K562 (cell line): ENCODE results near the gene MET. TPM values are rescaled to one million over a fixed set of nuclear protein-coding genes. Genes with fewer than 3 reads are reported as not detected.

ENCODE experiments used
- BRF1 ChIP-seq: IDR thresholded peaks from 3 replicates; pipeline ENCODE4 v1.6.1; 2011; ENCODE audit warnings: borderline replicate concordance, mild to moderate bottlenecking; ENCODE audit not compliant: insufficient read length; ENCODE audit errors: extremely low read depth
- JUND ChIP-seq, 2 experiments: IDR thresholded peaks; 2 replicates in 1 of 2; 3 replicates in 1 of 2; pipeline ENCODE4 v1.6.1; 2011; ENCODE audit warnings: borderline replicate concordance in 2 of 2, low read depth in 2 of 2, low read length in 2 of 2, improper control_type of control experiment in 1 of 2, missing biosample characterization in 1 of 2, missing genetic modification characterization in 1 of 2, missing genetic modification reagents in 1 of 2
- MNT ChIP-seq, 2 experiments: fragments of 450-650 bp; conservative IDR thresholded peaks; 2 replicates each; pipeline ENCODE4 v1.6.1; 2017; ENCODE audit warnings: mild to moderate bottlenecking in 2 of 2, moderate library complexity in 2 of 2
- NFATC3 ChIP-seq: fragments of 450-650 bp; IDR thresholded peaks from 2 replicates; pipeline ENCODE4 v1.6.1; 2017; ENCODE audit warnings: mild to moderate bottlenecking
- REST ChIP-seq, 2 experiments: fragments of 450-650 bp; formaldehyde crosslinking in 1 of 2; IDR thresholded peaks; 2 replicates each; pipeline versions ENCODE4 v1.4.0 to v1.6.1; 2014 to 2020; ENCODE audit warnings: mild to moderate bottlenecking in 2 of 2, borderline replicate concordance in 1 of 2, low read depth in 1 of 2
- USF1 ChIP-seq: sonication (generic); formaldehyde crosslinking; IDR thresholded peaks from 2 replicates; pipeline ENCODE4 v1.9.0; 2022; ENCODE audit warnings: mild to moderate bottlenecking, missing genetic modification reagents
- ZNF174 ChIP-seq: fragments of 250-450 bp; sonication (Bioruptor Pico); IDR thresholded peaks from 2 replicates; pipeline ENCODE4 v1.4.0; 2020; ENCODE audit warnings: mild to moderate bottlenecking
- ZNF785 ChIP-seq: fragments of 250-450 bp; sonication (Bioruptor Pico); IDR thresholded peaks from 2 replicates; pipeline ENCODE4 v1.4.0; 2020; ENCODE audit warnings: mild to moderate bottlenecking
- polyA plus RNA-seq, 8 experiments: library from polyadenylated mRNA; depleted of rRNA in 4 of 8; stranded (reverse) in 5 of 8; unstranded in 3 of 8; fragments of >200 nt; fragmentation: Nextera tagmentation in 2 of 8; fragmentation: Illumina TruSeq in 1 of 8; extraction: Ambion mirVana in 2 of 8; extraction: Trizol in 1 of 8; gene quantifications; 2 replicates each; pipeline versions ENCODE4 v1.2.1 to v1.2.3, GENCODE V29; 2011 to 2014; ENCODE audit warnings: inconsistent platforms in 1 of 8, missing spikeins in 1 of 8
- total RNA-seq, 7 experiments: library from RNA; depleted of rRNA in 6 of 7; stranded (reverse); fragments of >200 nt in 6 of 7; fragmentation: Illumina TruSeq in 2 of 7; extraction: Trizol in 2 of 7; gene quantifications; 2 replicates each; pipeline versions ENCODE4 v1.2.1 to v1.2.3, GENCODE V29; 2011 to 2021; ENCODE audit warnings: low replicate concordance in 1 of 7
- TF ChIP-seq, protein P1 (sequence below): fragments of 250-450 bp; sonication (Bioruptor Pico); IDR thresholded peaks from 2 replicates; pipeline ENCODE4 v1.5.0; 2022; ENCODE audit warnings: mild to moderate bottlenecking
- TF ChIP-seq, protein P2 (sequence below), 2 experiments: IDR thresholded peaks; 2 replicates each; pipeline ENCODE4 v1.6.1; 2011; ENCODE audit warnings: borderline replicate concordance in 1 of 2, control low read depth in 1 of 2, low read depth in 1 of 2, low read length in 1 of 2, mild to moderate bottlenecking in 1 of 2, mixed read lengths in 1 of 2, moderate library complexity in 1 of 2; ENCODE audit not compliant: insufficient read depth in 1 of 2, insufficient read length in 1 of 2, poor library complexity in 1 of 2, severe bottlenecking in 1 of 2; ENCODE audit errors: extremely low read depth in 1 of 2

MET gene
- total and polyA plus RNA-seq, 9 of the 15 experiments (the other 6 are each of a cell fraction or from before 2014, with no cell fraction given): 0.84 to 2.4 (median 1.1) TPM

DNA sequence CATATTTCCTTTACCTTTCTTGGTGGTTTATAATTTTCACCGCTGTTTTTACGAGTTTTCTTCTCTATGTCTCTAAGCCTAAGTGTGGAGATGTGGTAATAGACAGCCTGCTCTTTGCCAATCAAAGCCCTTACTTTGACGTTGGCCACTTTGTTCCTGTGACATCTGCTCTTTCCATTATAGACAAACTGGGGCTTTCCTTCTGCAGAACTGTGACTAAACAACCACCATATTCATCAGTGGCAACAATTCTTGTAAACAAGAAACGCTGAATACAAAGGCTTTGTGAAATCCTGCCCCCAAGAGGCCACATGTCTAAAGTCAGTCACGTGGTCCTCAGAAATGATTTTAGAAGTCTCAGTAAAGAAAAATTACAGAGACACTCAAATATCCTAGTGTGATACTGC lies 130.8 kb downstream of the MET start (continued):
- TF ChIP-seq ZNF174 (CRISPR knock-in tag): no peak
- peak; percentile 53 to 73; a peak in 3 of 4 replicates for TF ChIP-seq MNT (conservative IDR thresholded peaks at IDR 0.05)
- TF ChIP-seq, protein P1, sequence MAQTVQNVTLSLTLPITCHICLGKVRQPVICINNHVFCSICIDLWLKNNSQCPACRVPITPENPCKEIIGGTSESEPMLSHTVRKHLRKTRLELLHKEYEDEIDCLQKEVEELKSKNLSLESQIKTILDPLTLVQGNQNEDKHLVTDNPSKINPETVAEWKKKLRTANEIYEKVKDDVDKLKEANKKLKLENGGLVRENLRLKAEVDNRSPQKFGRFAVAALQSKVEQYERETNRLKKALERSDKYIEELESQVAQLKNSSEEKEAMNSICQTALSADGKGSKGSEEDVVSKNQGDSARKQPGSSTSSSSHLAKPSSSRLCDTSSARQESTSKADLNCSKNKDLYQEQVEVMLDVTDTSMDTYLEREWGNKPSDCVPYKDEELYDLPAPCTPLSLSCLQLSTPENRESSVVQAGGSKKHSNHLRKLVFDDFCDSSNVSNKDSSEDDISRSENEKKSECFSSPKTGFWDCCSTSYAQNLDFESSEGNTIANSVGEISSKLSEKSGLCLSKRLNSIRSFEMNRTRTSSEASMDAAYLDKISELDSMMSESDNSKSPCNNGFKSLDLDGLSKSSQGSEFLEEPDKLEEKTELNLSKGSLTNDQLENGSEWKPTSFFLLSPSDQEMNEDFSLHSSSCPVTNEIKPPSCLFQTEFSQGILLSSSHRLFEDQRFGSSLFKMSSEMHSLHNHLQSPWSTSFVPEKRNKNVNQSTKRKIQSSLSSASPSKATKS (CRISPR knock-in tag): no peak
- no peak for TF ChIP-seq BRF1
- peak; percentile 90 for TF ChIP-seq USF1 (CRISPR knock-in tag)
- no peak for TF ChIP-seq ZNF785 (CRISPR knock-in tag)
- TF ChIP-seq, protein P2, sequence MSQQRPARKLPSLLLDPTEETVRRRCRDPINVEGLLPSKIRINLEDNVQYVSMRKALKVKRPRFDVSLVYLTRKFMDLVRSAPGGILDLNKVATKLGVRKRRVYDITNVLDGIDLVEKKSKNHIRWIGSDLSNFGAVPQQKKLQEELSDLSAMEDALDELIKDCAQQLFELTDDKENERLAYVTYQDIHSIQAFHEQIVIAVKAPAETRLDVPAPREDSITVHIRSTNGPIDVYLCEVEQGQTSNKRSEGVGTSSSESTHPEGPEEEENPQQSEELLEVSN (IDR thresholded peaks at IDR 0.05; ENCODE audit: borderline replicate concordance in 1 of 2, extremely low read depth in 1 of 2, insufficient read depth in 1 of 2, insufficient read length in 1 of 2, low read depth in 1 of 2, low read length in 1 of 2, poor library complexity in 1 of 2, severe bottlenecking in 1 of 2): no peak
- TF ChIP-seq NFATC3: no peak
- peak; percentile 12; the same call in 1 of the 2 replicates for TF ChIP-seq JUND (IDR thresholded peaks at IDR 0.05; ENCODE audit: borderline replicate concordance, low read depth, low read length)
- no peak; the same call in 2 of the 3 replicates for TF ChIP-seq JUND (tag; IDR thresholded peaks at IDR 0.05; ENCODE audit: borderline replicate concordance, low read depth, low read length)
- TF ChIP-seq REST (IDR thresholded peaks at IDR 0.05; ENCODE audit: borderline replicate concordance): peak; percentile 91
- TF ChIP-seq REST (CRISPR knock-in tag; IDR thresholded peaks at IDR 0.05; ENCODE audit: low read depth): no peak
